OCI-LY1 (cell line): ENCODE results near the gene TSGA10.

Source experiments
- CTCF ChIP-seq: fragments of 200-600 bp; sonication (generic), shearing (Covaris generic); IDR thresholded peaks from 2 replicates; pipeline ENCODE4 v1.5.1; 2017; ENCODE audit warnings: mild to moderate bottlenecking, antibody characterized with exemption, low read length, moderate library complexity, mixed read lengths
- EZH2 ChIP-seq: fragments of 200-600 bp; sonication (generic), shearing (Covaris generic); IDR thresholded peaks from 2 replicates; pipeline ENCODE4 v1.8.0; 2017; ENCODE audit warnings: borderline replicate concordance, mixed run types, mild to moderate bottlenecking, antibody characterized with exemption, low read length, moderate library complexity, mixed read lengths

- TF ChIP-seq CTCF: no peak
- TF ChIP-seq EZH2: no peak
Observed at GRCh38 chr2:99072551-99072950, 82.2 kb downstream of the TSGA10 start.
